Kidney epithelial cell (primary cell): ENCODE results near the gene ZBTB38. TPM values are rescaled to one million over a fixed set of nuclear protein-coding genes. Genes with fewer than 3 reads are reported as not detected.

Source experiments
- DNase-seq: peaks from one replicate; pipeline ENCODE4 v3.0.0-alpha.2; 2010; ENCODE audit warnings: low read depth
- H3K27me3 ChIP-seq: 2 replicates; pipeline ENCODE4 v1.6.0; 2011; ENCODE audit warnings: low read length; ENCODE audit not compliant: control insufficient read depth, insufficient read depth
- H3K36me3 ChIP-seq: 2 replicates; pipeline ENCODE4 v1.5.1; 2011; ENCODE audit warnings: low read length; ENCODE audit not compliant: control insufficient read depth, insufficient read depth
- H3K4me3 ChIP-seq: 2 replicates; pipeline ENCODE4 v1.5.1; 2011; ENCODE audit warnings: low read depth, mild to moderate bottlenecking, control low read depth, low read length
- total RNA-seq: library from RNA; depleted of rRNA; stranded (reverse); fragments of >200 nt; gene quantifications from 2 replicates; pipeline ENCODE4 v1.2.3, GENCODE V29; 2015
- TF ChIP-seq, protein P1 (sequence below): IDR thresholded peaks from 2 replicates; pipeline ENCODE4 v1.5.1; 2011; ENCODE audit warnings: mild to moderate bottlenecking, moderate library complexity, low read length, control low read depth, inconsistent platforms; ENCODE audit not compliant: insufficient read depth, poor library complexity, severe bottlenecking

The ZBTB38 gene
- total RNA-seq, 1 donor from 2014 or later: 87.0 TPM

DNA sequence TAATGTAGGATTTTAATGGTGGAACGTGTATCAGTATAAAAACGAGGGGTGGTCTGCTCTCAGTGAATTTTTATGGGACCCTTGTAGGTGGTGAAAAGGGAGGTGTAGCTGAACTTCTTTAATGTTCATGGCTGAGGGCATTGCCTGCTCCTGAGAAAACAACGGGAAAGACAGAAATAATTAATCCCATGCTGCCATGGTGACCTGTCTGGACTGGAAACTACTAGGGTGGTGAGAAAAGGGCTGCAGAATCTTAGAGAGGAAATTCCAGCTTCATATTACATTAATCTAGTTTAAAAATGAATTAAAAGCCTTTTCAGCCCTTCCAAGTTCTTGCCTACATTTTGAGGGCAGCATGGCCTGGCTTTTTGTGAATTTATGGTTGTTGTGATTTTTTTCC is 47.6 kb downstream of the ZBTB38 start:
- DNase-seq: no peak
- Histone ChIP-seq H3K36me3 (peaks cover 8% of the 10 kb centered on the region), H3K27me3 (no peaks in the 10 kb centered on the region), H3K4me3 (no peak overlapping the region)
- TF ChIP-seq, protein P1, sequence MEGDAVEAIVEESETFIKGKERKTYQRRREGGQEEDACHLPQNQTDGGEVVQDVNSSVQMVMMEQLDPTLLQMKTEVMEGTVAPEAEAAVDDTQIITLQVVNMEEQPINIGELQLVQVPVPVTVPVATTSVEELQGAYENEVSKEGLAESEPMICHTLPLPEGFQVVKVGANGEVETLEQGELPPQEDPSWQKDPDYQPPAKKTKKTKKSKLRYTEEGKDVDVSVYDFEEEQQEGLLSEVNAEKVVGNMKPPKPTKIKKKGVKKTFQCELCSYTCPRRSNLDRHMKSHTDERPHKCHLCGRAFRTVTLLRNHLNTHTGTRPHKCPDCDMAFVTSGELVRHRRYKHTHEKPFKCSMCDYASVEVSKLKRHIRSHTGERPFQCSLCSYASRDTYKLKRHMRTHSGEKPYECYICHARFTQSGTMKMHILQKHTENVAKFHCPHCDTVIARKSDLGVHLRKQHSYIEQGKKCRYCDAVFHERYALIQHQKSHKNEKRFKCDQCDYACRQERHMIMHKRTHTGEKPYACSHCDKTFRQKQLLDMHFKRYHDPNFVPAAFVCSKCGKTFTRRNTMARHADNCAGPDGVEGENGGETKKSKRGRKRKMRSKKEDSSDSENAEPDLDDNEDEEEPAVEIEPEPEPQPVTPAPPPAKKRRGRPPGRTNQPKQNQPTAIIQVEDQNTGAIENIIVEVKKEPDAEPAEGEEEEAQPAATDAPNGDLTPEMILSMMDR: no peak

Other genes starting within 250 kb of the ZBTB38 start
- 11.5 and 15.8 TPM in 2 replicates for gene PXYLP1, start 136.7 kb upstream of the ZBTB38 start, total RNA-seq
- 16.0 and 16.8 TPM in 2 replicates for gene RASA2, start 118.5 kb downstream of the ZBTB38 start, total RNA-seq